ENCODE data around the gene FHOD3. TPM values are rescaled to one million over a fixed set of nuclear protein-coding genes. Genes with fewer than 3 reads are reported as not detected.

FHOD3 gene
- total RNA-seq, 4 donors from 2014 or later, result 3.5 to 40.0 (median 14.5) TPM

- Histone ChIP-seq H3K4me1 (peaks cover 14 to 25% (median 22%) of the 10 kb centered on the region in 4 donors), H3K27me3 (peaks cover 63% of the 10 kb centered on the region), H3K36me3 (no peaks in the 10 kb centered on the region), H3K9me3 (no peaks in the 10 kb centered on the region), H3K27ac (peak overlapping the region in 1 of 4 donors; percentile 31), H3K4me3 (peak overlapping the region; percentile 53 to 87 (median 57))
- no peak for TF ChIP-seq POLR2AphosphoS5 (IDR thresholded peaks at IDR 0.05)
- no peak for TF ChIP-seq EP300 (IDR thresholded peaks at IDR 0.05; ENCODE audit: low read depth)
- no peak for TF ChIP-seq CTCF (IDR thresholded peaks at IDR 0.05)
- TF ChIP-seq POLR2A (IDR thresholded peaks at IDR 0.05), result no peak
- WGBS, 2 donors (ENCODE audit: low coverage in 1 of 2), result 6% methylated on average over 49 of the region's 67 CpGs; no CpG with 5 or more reads in 1 of the 2 donors
- in situ Hi-C loops (cut with MboI; ENCODE audit: low pct_ligation_motif_present in 1 of 4, low pct_unique_long_range_greater_than_20kb in 1 of 4, low sequenced_read_pairs in 3 of 4) (loop anchor here in 2 of 4 donors (25.0 kb wide), 3 partner anchors 286 to 561 kb away; no protein-coding TSS in a partner anchor), intact Hi-C loops (cut with DNase I; ENCODE audit: low total_unique reads) (no loop called here)
- DNase-seq, result no peak
These were observed 721 bp downstream of the FHOD3 start for GRCh38 chr18:36298126-36298741.

GRCh38 chr18:36299015-36299414 is 1.5 kb downstream of the FHOD3 start:
- TF ChIP-seq EP300 (IDR thresholded peaks at IDR 0.05; ENCODE audit: low read depth), result no peak
- no peak for TF ChIP-seq POLR2AphosphoS5 (IDR thresholded peaks at IDR 0.05)
- no peak for TF ChIP-seq POLR2A (IDR thresholded peaks at IDR 0.05)
- no peak for TF ChIP-seq CTCF (IDR thresholded peaks at IDR 0.05)
- WGBS, 2 donors (ENCODE audit: low coverage in 1 of 2), result 79 to 90% methylated on average over 2 to 6 of the region's 6 CpGs
- Histone ChIP-seq H3K4me1 (peaks cover 14 to 25% (median 22%) of the 10 kb centered on the region in 4 donors), H3K27ac (no peak overlapping the region), H3K36me3 (no peaks in the 10 kb centered on the region), H3K4me3 (no peak overlapping the region), H3K27me3 (peaks cover 63% of the 10 kb centered on the region), H3K9me3 (no peaks in the 10 kb centered on the region)
- DNase-seq, result no peak
- intact Hi-C loops (cut with DNase I; ENCODE audit: low total_unique reads), result no loop called here
- in situ Hi-C loops (cut with MboI; ENCODE audit: low pct_ligation_motif_present in 1 of 4, low pct_unique_long_range_greater_than_20kb in 1 of 4, low sequenced_read_pairs in 3 of 4), result loop anchor here in 2 of 4 donors (25.0 kb wide), 3 partner anchors 287 to 562 kb away; no protein-coding TSS in a partner anchor

GRCh38 chr18:36300211-36300610 is 2.7 kb downstream of the FHOD3 start:
- 89% methylated on average over 4 of the region's 6 CpGs; no CpG with 5 or more reads in 1 of the 2 donors for WGBS, 2 donors (ENCODE audit: low coverage in 1 of 2)
- H3K4me1 ChIP-seq, result peaks cover 14 to 25% (median 22%) of the 10 kb centered on the region in 4 donors
- no peak for DNase-seq
- H3K27ac ChIP-seq, result no peak overlapping the region
- no peak overlapping the region for H3K4me3 ChIP-seq
- intact Hi-C loops (cut with DNase I; ENCODE audit: low total_unique reads) (no loop called here), in situ Hi-C loops (cut with MboI; ENCODE audit: low pct_ligation_motif_present in 1 of 4, low pct_unique_long_range_greater_than_20kb in 1 of 4, low sequenced_read_pairs in 3 of 4) (no loop called here)
- H3K36me3 ChIP-seq, result no peaks in the 10 kb centered on the region
- no peak for TF ChIP-seq POLR2AphosphoS5 (IDR thresholded peaks at IDR 0.05)
- TF ChIP-seq CTCF (IDR thresholded peaks at IDR 0.05), result no peak
- TF ChIP-seq EP300 (IDR thresholded peaks at IDR 0.05; ENCODE audit: low read depth), result no peak
- no peak for TF ChIP-seq POLR2A (IDR thresholded peaks at IDR 0.05)
- peaks cover 54% of the 10 kb centered on the region for H3K27me3 ChIP-seq
- H3K9me3 ChIP-seq, result no peaks in the 10 kb centered on the region

- Histone ChIP-seq H3K4me3 (no peak overlapping the region), H3K36me3 (no peaks in the 10 kb centered on the region), H3K4me1 (peaks cover 8 to 16% (median 13%) of the 10 kb centered on the region in 4 donors), H3K27ac (no peak overlapping the region), H3K9me3 (no peaks in the 10 kb centered on the region), H3K27me3 (peaks cover 38% of the 10 kb centered on the region)
- no peak for TF ChIP-seq POLR2AphosphoS5 (IDR thresholded peaks at IDR 0.05)
- no peak for TF ChIP-seq CTCF (IDR thresholded peaks at IDR 0.05)
- TF ChIP-seq POLR2A (IDR thresholded peaks at IDR 0.05), result no peak
- WGBS, 2 donors (ENCODE audit: low coverage in 1 of 2), result 85 to 87% methylated on average over 4 to 5 of the region's 5 CpGs
- intact Hi-C loops (cut with DNase I; ENCODE audit: low total_unique reads) (no loop called here), in situ Hi-C loops (cut with MboI; ENCODE audit: low pct_ligation_motif_present in 1 of 4, low pct_unique_long_range_greater_than_20kb in 1 of 4, low sequenced_read_pairs in 3 of 4) (no loop called here)
- DNase-seq, result no peak
These were observed 4.4 kb downstream of the FHOD3 start for GRCh38 chr18:36301884-36302283.
